ENCODE data around the gene LBHD1.
A peak's percentile ranks its signal among the peaks of the same experiment; 100 is the strongest.
"Not testable (repeated sequence)": the region's sequence is repeated elsewhere in the genome, so short reads cannot be mapped to it uniquely, and the experiment has no call there.

The LBHD1 gene

DNA sequence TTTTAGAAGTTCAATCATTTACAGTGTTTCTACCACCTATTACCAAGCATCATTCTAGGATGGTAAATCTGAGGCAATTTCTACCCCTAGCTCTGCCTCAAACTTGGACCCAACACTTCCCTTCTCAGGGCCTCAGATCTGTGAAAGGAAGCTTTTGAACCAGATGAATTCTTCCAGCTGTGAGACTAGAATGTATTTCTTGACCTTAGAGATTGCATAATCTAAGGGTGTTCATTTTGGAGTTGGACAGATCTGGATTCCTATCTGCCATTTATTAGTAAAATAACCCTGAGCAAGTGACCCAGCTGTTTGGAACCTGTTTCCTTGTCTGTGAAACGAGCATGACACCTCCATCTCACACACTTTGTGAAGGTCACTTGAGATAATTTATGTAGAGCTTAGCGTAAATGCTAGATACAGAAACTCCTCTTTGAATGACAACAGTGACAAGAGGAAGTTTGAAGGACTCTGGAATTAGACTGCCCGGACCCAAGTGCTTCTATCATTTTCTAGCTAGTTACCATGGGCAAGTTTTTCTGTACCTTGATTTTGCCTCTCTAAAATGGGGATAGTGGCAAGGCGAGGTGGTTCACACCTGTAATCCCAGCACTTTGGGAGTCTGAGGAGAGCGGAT lies 15.2 kb downstream of the LBHD1 start:
- no peak for DNase-seq

DNA sequence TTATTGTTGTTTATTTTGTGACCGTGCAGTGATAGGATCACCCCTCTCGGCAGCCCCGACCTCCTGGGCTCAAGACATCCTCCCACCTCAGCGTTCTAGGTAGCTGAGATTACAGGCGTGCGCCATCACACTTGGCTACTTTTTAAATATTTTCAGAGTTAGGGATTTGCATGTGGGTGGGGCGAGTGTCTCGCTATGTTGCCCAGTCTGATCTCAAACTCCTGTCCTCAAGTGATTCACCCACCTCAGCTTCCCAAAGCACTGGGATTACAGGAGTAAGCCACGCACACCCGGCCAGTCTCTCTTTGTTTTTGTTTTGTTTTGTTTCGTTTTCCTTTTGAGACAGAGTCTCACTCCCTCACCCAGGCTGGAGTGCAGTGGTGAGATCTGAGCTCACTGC lies 17.8 kb downstream of the LBHD1 start:
- DNase-seq: peak in 1 of 2 donors; percentile 1

DNA sequence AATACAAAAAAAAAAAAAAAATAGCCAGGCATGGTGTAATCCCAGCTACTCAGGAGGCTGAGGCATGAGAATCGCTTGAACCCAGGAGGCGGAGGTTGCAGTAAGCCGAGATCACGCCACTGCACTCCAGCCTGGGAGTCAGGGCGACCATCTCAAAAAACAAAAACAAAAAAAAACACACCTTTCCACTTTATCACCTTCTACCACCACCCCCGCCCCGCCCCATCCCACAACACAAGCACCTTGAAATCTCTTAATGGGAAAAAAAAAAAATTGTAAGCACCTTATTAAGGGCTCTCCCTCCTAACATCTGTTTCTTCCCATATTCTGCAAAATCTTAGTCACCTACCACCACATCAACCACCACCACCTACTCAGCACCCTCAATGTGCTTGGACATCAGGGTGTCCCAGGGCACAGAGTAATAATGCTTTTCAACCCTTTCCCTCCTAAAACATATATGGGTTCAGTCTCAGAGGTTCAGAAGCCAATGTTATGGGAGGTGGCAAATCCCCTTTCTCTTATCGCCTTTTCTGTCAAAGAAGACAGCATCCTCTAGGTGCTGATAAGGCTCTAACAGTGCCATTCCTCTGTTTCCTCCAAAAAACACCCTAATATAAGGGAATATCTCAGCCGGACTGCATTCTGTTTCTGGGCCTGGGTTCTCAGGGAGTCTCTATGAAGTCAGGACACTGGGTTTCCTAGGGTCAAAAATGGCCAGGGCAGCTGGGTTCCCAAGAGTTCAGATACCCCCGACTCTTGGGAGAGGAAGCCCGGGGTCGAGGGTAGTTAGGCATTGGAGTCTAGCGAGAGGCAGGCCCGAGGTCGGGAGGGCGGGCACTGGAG lies 19.7 kb downstream of the LBHD1 start:
- DNase-seq: no peak

DNA sequence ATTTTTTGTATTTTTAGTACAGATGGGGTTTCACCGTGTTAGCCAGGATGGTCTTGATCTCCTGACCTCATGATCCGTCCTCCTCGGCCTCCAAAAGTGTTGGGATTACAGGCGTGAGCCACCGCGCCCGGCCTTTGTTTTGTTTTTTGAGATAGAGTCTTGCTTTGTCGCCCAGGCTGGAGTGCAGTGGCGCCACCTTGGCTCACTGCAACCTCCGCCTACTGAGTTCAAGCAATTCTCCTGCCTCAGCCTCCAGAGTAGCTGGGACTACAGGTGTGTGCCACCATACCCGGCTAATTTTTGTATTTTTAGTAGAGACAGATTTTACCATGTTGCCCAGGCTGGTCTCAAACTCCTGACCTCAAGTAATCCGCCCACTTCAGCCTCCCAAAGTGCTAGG lies 21.8 kb downstream of the LBHD1 start:
- DNase-seq: not testable (repeated sequence)

DNA sequence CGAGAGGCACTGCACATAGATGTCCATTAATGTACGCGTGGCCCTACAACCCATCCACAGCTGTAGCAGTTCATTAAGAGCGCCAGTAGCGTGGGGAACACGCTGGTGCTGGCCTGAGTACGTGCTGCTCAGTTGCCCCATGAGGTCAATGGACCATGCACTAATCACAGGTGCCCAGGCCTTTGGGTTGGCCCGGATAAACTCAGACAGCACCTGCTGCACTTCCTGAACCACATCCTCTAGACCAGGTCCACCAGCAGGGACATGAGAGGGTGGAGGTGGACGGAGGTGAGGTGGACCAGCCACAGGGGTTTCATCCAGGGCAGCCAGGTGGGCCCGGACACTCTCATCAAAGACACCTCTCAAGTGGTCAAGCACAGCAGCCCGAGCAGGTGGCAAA lies 22.6 kb downstream of the LBHD1 start:
- DNase-seq: no peak

DNA sequence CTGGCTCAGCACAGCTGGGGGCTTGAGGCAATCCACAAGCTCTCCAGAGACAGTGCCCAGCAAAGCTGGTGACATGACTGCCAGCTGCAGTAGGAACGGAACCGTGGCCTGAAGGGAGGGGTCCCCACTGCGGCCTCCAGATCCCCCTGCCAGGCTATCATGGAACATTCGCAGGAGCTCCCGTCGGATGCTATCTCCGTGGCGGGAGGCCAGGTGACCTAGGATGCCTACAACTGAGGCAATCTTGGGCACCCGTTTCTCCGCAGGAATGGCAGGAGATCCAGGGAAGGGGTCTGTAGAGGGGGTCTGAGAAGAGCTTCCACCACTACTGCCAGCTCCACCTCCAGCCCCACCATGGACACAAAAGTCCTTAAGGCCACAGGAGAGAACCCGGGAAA lies 23.1 kb downstream of the LBHD1 start:
- DNase-seq: no peak

DNA sequence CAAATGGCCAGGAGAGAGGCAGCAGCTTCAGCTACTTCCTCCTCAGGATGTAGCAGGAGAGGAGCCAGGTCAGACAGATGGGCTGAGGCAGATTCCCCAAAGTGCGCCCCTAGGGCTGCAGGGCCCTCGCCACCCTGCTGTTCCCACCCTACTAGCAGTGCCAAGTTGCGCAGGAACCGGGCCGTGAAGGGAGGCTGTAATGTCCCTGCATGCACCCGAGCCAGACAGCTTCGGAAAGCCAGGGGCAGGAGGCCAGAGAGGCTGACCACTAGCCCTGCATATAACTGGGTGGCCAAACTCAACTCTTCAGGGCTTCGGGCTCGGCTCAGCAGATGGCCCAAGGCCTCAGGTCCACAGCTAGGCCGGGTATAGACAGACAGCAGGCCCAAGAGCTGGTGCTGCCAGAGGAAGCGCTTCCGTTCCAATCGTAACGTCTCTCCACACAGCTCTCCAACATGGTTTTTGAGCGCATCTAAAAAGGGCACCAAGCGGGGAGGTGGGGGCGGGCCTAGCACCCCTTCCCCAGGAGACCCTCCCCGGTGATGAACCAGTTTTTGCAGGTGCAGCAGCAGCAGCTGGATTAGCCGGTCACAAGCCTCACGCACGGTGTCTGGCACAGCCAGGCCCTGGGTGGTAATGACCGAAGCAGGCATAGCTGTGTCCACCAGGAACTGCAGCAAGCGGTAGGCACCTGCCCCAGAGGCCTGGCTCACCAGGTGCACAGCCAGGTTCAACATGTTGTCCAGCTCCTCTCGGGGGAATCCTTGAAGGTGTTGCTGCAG lies 23.7 kb downstream of the LBHD1 start:
- no peak for DNase-seq

DNA sequence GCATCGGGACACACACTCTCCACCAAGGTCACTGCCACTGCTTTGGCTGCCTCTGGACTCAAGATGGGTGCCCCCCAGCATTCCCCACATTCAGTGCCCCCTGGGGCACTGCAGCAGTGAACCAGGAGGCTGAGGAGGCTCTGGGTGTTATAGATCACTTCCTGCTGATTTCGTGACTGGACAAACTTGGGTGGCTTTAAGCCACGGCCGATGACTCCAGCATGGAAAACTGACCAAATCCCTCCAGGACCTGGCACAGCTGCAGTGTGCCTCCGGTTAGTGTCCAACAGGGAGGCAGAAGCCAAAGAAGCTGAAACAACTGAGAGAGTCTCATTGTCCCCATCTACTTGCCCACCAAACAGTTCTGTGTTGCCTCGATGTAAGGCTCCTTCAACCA lies 24.5 kb downstream of the LBHD1 start:
- no peak for DNase-seq

DNA sequence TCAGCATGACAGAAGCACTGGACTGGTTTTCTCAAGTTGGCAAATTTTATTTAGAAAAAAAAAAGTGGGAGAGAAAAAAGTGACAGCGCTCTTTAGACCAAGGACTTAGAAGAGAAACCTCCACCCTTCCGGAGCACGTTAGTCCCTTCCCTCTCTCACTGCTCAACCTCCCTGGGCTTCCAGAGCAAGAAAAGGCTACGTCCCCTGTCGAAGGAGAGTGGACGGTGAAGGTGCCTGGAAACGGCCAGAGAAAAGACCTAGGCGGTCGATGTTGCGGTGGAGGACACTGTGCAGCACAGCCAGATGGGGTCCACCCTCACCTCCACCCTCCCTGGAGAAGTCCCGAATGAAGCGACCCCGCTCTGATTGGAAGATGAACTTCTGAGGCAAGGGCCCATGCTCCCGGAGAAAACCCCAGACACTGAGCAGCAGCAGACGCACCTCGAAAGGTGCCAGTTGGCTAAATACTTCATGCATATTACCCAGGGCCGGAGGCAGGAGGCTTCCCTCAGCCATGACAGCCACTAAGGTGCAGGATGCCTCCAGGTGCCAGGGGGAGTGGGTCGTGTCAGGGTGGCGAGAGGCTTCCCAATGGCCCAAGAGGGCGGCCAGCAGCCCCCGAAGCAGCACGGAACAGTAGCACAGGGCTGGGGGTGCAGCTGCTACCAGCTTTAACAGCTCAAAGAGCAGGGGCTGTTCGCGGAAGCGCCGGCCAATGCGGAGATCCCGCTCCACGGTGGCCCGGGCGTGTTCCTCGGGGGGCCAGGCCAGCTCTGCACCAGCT lies 25.1 kb downstream of the LBHD1 start:
- no peak for DNase-seq

DNA sequence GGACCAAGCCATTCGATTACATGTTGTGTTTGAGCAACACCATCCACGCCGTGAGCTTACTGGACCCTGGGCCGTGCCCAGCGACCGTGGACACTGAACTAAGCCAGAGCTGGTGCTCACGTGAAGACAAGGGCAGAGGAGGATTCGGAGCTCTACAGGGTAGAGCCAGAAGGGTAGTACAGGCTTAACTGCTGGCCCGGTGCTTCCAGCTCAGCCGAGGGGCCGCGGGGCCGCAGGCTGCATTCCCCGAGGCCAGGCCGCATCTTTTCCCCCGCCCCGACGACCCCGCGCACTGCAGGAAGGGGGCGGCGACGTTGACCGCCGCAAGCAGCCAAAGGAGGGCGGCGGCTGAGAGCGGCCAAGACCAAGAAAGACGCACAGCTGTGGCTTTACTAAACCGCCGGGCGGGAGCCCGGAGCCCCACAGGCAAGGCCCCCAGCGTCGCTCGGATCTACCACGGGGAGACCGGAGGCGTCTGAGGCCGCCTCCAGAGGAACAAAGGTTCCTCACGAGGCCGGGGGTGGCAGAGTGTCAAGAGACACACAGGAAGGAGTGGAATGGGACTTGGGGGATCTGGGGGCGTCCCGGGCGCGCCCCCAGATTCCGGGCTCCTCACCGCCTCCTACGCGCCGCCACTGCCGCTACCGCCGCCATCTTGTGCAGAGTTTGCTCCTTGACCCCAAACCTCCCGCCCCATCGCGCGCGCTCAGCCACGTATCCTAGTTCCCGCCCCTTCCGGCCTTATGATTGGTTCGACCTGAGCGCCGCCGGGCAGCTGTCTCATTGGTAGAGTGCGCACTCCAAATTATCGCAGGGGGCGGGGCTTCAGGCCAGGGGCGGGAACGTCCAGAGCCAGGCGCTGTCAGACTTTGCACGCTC lies 25.9 kb downstream of the LBHD1 start, which contains the start of gene GANAB:
Gene GANAB, minus strand, starts transcription at position 668 of the 879 bp plus-strand sequence. Its CDS starts 14 bp downstream, at position 654.
- DNase-seq: peak; percentile 91 to 99

DNA sequence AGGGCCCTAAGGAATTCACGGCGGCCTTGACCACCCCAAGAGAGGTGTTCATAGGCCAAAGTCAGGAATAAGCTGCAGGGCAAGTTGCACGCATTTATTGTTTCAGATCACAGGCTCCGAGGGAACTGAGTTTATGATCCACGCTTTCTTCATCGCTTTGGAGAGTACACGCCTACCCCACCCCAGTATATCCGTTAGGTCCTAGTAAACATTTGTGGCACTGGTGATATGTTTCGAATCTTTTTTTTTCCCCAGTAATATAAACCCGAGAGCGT lies 26.5 kb downstream of the LBHD1 start:
- no peak for DNase-seq

DNA sequence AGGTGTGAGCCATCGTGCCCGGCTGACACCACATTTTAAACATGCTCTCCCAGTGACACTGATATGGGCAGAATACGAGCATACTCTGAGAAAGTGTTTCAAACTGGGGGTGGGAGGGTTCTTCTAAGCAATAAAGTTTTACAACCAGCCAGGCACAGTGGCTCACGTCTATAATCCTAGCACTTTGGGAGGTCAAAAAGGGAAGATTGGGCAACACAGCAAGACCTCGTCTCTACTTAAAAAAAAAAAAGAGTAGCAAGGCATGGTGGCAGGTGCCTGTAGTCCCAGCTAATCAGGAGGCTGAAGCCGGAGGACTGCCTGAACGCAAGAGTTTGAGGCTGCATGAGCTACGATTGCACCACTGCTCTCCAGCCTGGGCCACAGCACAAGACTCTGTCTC lies 27.8 kb downstream of the LBHD1 start:
- no peak for DNase-seq

DNA sequence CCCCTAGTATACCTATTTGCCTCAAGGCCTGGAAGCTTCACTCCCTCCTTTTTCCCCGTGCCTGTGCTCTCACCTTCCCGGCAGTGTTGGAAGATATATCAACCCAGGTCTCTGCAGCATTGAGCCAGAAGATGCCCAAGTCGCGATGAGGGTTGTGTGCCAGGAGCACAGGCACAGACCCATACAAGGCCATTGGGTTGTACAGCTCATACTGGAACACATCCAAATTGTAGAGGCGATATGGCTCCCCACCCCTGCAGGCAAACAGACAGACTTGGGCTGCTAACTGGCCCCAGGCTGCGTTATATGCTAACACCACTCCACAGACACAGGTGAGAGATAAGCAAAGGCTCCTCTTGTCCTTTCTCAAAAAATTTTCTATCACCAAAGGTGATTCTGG lies 39.6 kb downstream of the LBHD1 start:
- no peak for DNase-seq

DNA sequence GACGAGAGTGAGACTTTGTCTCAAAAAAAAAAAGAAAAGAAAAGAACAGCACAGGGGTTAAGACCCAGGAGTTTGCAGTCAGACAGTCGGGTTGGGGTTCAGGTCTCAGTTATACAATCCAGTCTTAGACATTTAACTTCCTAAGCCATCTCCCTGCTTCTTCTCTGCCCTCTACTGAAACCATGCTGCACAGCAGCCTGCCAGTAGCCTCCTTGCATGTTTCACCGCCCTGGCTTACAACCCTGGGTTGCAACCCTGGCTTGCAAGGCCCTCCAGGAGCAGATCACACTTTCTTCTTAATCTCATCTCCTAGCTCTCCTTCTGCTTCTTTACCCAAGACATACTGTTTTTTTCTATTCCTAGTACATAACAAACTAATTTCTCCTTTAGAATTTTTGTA lies 44.4 kb downstream of the LBHD1 start:
- no peak for DNase-seq

DNA sequence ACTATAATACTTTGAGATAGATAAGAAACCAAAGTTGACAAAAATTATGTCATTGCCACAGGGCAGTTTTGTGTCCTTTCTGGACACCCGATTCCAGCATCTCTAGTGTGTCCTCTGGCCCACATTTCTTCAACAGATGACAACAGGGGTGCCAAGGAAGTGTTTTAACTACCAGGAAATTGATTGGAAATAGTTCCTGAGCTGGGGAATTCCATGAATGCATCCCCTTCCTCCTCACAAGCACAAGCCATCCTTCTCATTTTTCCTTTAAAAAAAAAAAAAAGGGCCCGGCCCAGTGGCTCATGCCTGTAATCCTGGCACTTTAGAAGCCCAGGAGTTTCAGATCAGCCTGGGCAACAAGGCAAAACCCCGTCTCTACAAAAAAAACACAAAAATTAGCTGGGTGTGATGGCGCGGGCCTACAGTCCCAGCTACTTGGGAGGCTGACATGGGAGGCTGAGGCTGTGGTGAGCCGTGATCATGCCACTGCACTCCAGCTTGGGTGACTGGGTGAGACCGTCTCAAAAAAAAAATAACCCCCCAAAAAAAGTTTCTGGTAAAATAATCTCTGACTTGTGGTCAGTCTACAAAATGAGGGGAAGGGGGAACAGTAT lies 49.5 kb downstream of the LBHD1 start:
- DNase-seq: no peak

DNA sequence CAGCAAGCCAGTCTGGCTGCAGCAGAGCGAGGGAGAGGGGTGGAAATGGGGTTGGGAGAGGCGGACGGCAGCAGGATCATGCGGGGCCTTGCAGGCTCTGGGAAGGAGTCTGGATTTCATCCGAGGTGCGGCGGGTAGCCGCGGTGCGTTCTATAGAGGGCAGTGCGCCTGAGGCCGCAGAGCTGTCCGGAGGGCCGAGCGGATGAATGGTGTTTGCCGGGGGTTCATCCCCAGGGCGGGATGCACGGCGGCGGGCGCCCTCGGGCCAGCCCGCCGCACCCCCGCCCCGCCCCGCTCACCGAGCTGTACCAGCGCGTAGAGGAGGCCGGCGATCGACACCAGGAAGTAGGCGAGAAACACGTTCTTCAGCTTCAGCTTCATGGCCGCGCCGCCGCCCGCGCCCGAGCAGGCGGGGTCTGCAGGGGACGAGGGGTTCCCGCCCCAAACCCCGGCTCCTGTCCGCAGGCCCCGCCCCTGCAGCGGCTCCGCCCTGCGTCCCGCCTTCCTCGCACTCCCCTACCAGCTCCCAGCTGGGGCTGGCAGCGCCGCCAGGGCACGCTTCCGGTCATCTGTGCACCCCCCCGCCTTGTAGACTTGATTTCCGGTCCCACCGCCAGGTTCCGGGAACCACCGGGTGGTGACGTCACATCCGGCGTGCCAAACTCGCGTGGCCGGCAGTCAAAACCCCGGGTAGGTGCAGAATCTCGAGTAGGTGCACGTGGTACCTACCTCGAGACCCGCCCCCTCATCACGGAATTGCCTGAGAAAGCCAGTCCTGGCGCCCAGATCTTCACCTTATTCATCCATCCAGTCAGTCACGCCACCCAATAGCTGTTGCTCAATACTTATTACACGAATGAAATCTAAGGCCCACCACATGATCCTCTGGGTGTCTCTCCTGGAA lies 50.2 kb downstream of the LBHD1 start, which contains the start of gene B3GAT3:
Gene B3GAT3, minus strand, starts transcription at position 420 of the 904 bp plus-strand sequence. Its CDS starts 39 bp downstream, at position 381.
- DNase-seq: peak; percentile 86 to 92

DNA sequence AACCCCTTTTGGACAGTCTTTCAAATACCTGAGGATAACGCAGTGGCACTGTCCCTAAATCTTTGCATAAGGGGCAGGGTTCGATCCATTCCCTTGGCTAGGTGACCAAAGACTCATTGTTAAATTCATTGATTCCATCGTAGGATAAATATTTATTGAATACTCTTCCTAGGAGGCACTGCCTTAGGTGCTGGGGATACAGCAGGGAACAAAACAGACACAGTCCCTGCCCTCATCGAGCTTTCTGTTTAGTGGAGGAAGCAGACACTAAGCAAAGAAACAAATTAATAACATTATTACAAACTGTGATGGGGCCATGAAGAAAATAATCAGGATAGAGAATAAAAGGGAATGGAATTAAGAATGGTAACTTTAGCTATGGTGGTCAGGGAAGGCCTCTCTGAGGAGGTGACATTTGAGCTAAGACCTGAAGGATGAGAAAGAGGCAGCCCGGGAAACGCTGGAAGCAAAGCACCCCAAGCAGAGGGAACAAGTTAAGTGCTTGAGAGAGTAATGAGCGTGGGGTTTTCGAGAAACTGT lies 51.0 kb downstream of the LBHD1 start:
- no peak for DNase-seq

DNA sequence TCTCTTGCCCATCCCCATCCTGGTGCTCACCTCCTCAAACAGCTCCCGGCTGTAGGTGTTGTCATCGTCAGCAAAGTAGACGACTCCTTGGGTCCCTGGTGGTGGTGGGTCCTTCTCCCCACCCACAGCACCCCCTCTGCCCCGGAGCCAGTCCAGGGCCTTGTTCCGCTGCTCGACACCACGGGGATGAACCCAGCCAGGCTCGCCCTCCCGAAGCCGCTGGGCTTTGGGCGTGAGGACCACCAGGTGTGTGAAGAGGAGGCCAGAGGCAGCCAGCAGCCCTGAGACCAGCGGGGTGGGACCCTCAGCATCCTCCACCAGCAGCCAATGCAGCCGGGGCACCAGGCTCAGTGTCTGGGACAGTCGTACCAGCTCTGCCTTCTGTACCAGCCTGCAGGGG lies 55.1 kb downstream of the LBHD1 start:
- DNase-seq: not testable (repeated sequence)

DNA sequence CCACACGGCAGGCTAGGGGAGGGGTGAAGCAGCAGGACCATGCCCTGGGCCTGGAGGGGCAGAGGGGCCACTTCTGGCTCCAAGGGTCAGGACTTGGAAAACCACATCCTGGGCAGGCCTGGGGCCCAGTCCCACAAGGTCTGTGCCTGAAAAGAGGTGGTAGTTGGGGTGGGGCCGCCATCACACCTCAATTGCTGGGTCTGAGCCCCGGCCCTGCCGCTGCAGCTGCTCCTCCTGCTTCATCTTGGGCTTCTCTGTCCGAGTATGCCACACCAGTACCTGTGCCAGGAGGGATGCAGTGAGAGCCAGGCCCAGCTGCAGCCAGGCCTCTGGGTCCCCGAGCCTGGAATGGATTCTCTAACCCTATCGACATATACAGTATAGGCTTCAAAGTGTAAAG lies 56.5 kb downstream of the LBHD1 start:
- DNase-seq: no peak

DNA sequence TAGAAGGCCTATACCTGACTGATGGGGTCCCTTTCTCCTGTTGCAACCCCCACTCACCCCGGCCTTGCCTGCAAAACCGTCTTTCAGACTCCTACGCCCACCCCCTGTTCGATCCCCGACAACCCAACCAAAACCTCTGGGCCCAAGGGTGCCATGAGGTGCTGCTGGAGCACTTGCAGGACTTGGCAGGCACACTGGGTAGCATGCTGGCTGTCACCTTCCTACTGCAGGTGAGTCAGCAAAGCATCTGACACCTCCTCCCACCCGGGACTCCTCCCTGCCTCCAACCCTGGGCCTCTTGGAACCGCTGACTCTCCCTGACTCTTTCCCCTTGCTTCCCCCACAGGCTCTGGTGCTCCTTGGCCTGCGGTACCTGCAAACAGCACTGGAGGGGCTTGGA lies 57.8 kb downstream of the LBHD1 start:
- no peak for DNase-seq

Data from bone marrow (tissue), 2 donors.